SK-MEL-5 (cell line): Measurements from ENCODE around the gene GNG3. TPM values are rescaled to one million over a fixed set of nuclear protein-coding genes. Genes with fewer than 3 reads are reported as not detected.
A peak's percentile ranks its signal among the peaks of the same experiment; 100 is the strongest.
"Not testable (repeated sequence)": the region's sequence is repeated elsewhere in the genome, so short reads cannot be mapped to it uniquely, and the experiment has no call there.

ENCODE experiments used
- DNase-seq: peaks from one replicate; pipeline ENCODE4 v3.0.0-alpha.2; 2016; ENCODE audit warnings: low read depth, low spot score
- in situ Hi-C: cut with HindIII; loops from 2 replicates; pipeline ENCODE4 v1.10.0; 2016; ENCODE audit warnings: low sequenced_read_pairs, high pct_unique_total_duplicates, low pct_unique_long_range_greater_than_20kb
- polyA plus RNA-seq, 2 experiments: library from polyadenylated mRNA; depleted of rRNA; stranded (reverse); fragments of >200 nt; gene quantifications; 2 replicates each; pipeline ENCODE4 v1.2.3, GENCODE V29; 2015
- total RNA-seq: library from RNA; depleted of rRNA; stranded (reverse); fragments of >200 nt; shearing (Covaris generic); gene quantifications from 2 replicates; pipeline ENCODE4 v1.2.3, GENCODE V29; 2014; rRNA removed

Gene GNG3
- not detected in 2 replicates for total RNA-seq
- not detected in 2 replicates for polyA plus RNA-seq (2015; cell fraction: cytosol; rRNA removed)
- not detected in 2 replicates for polyA plus RNA-seq (2015; cell fraction: nucleus; rRNA removed)

- no peak for DNase-seq
- in situ Hi-C loops, result no loop called here
These were observed at the start of gene GNG3, which contains the start of gene BSCL2 for GRCh38 chr11:62707277-62707861. Gene GNG3, plus strand, starts transcription at chr11:62707676. Its CDS starts 620 bp downstream, at chr11:62708296. Gene BSCL2, minus strand, starts transcription at chr11:62707424. Its CDS starts 229 bp downstream, at chr11:62707195.

- peak; percentile 53 for DNase-seq
- in situ Hi-C loops, result no loop called here
These were observed 42.9 kb upstream of the GNG3 start for GRCh38 chr11:62664405-62665074.

- peak; percentile 87 for DNase-seq
- in situ Hi-C loops, result no loop called here
These were observed 42.3 kb upstream of the GNG3 start, which contains the start of the genes C11orf98 and CSKMT for GRCh38 chr11:62665075-62665598. Gene C11orf98, minus strand, starts transcription at chr11:62665210. Its CDS starts 41 bp downstream, at chr11:62665169. Gene CSKMT, plus strand, starts transcription at chr11:62665312. Its CDS starts 568 bp downstream, at chr11:62665880.

- no peak for DNase-seq
- in situ Hi-C loops, result no loop called here
These were observed 41.7 kb upstream of the GNG3 start for GRCh38 chr11:62665599-62666258.

GRCh38 chr11:62666259-62666926 is 41.1 kb upstream of the GNG3 start:
- in situ Hi-C loops, result no loop called here
- no peak for DNase-seq

- no peak for DNase-seq
- in situ Hi-C loops, result no loop called here
These were observed 40.0 kb upstream of the GNG3 start for GRCh38 chr11:62667460-62667859.

- in situ Hi-C loops, result no loop called here
- DNase-seq, result no peak
These were observed 37.9 kb upstream of the GNG3 start for GRCh38 chr11:62669420-62670161.

GRCh38 chr11:62671236-62671607 is 36.3 kb upstream of the GNG3 start:
- peak; percentile 23 for DNase-seq
- in situ Hi-C loops, result no loop called here

- peak; percentile 74 for DNase-seq
- in situ Hi-C loops, result no loop called here
These were observed 35.7 kb upstream of the GNG3 start, which contains the start of the genes LBHD1 and UQCC3 for GRCh38 chr11:62671608-62672389. Gene LBHD1, minus strand, starts transcription at chr11:62672267. Its CDS starts 2,236 bp downstream, at chr11:62670031. Gene UQCC3, plus strand, starts transcription at chr11:62671673. Its CDS starts 73 bp downstream, at chr11:62671746.

- in situ Hi-C loops, result no loop called here
These were observed 34.3 kb upstream of the GNG3 start for GRCh38 chr11:62673196-62673525.

GRCh38 chr11:62675415-62675814 is 32.1 kb upstream of the GNG3 start:
- in situ Hi-C loops, result not testable (repeated sequence)

More at GRCh38 chr11:62673196-62673525, 34.3 kb upstream of the GNG3 start:
- no peak for DNase-seq

GRCh38 chr11:62676698-62677097 is 30.8 kb upstream of the GNG3 start:
- in situ Hi-C loops, result no loop called here

More at GRCh38 chr11:62675415-62675814, 32.1 kb upstream of the GNG3 start:
- DNase-seq, result not testable (repeated sequence)

GRCh38 chr11:62677156-62677555 is 30.3 kb upstream of the GNG3 start:
- in situ Hi-C loops, result no loop called here
- no peak for DNase-seq

More at GRCh38 chr11:62676698-62677097, 30.8 kb upstream of the GNG3 start:
- no peak for DNase-seq

GRCh38 chr11:62677714-62678113 is 29.8 kb upstream of the GNG3 start:
- in situ Hi-C loops, result no loop called here
- DNase-seq, result no peak

- in situ Hi-C loops, result no loop called here
- DNase-seq, result no peak
These were observed 29.1 kb upstream of the GNG3 start for GRCh38 chr11:62678433-62678769.
